WTC11 (cell line): ENCODE results near the gene VARS1. TPM values are rescaled to one million over a fixed set of nuclear protein-coding genes. Genes with fewer than 3 reads are reported as not detected.

Experiments used
- CREM ChIP-seq: sonication (generic); formaldehyde crosslinking; IDR thresholded peaks from 2 replicates; pipeline ENCODE4 v1.8.1; 2022; ENCODE audit warnings: mild to moderate bottlenecking, missing genetic modification reagents, moderate library complexity
- ESRRA ChIP-seq: sonication (generic); formaldehyde crosslinking; IDR thresholded peaks from 2 replicates; pipeline ENCODE4 v1.8.1; 2022; ENCODE audit warnings: mild to moderate bottlenecking, missing genetic modification reagents, borderline replicate concordance
- ETV6 ChIP-seq: sonication (generic); formaldehyde crosslinking; IDR thresholded peaks from 2 replicates; pipeline ENCODE4 v1.8.1; 2022; ENCODE audit warnings: mild to moderate bottlenecking, missing genetic modification reagents
- FOXJ3 ChIP-seq: sonication (generic); formaldehyde crosslinking; IDR thresholded peaks from 2 replicates; pipeline ENCODE4 v1.9.0; 2021; ENCODE audit warnings: missing genetic modification reagents, mild to moderate bottlenecking, borderline replicate concordance
- FOXP1 ChIP-seq: sonication (generic); formaldehyde crosslinking; IDR thresholded peaks from 2 replicates; pipeline ENCODE4 v1.8.0; 2022; ENCODE audit warnings: missing genetic modification reagents, mild to moderate bottlenecking, moderate library complexity, borderline replicate concordance
- GABPB1 ChIP-seq: sonication (generic); formaldehyde crosslinking; IDR thresholded peaks from 2 replicates; pipeline ENCODE4 v1.8.1; 2023; ENCODE audit warnings: mild to moderate bottlenecking, missing genetic modification reagents
- MYBL2 ChIP-seq: sonication (generic); formaldehyde crosslinking; IDR thresholded peaks from 2 replicates; pipeline ENCODE4 v1.8.1; 2023; ENCODE audit warnings: mild to moderate bottlenecking, moderate library complexity, missing genetic modification reagents
- NFATC4 ChIP-seq: fragments of 250-450 bp; sonication (Bioruptor Pico); IDR thresholded peaks from 2 replicates; pipeline ENCODE4 v1.9.0; 2021; ENCODE audit warnings: mild to moderate bottlenecking
- NFE2L1 ChIP-seq: sonication (generic); formaldehyde crosslinking; IDR thresholded peaks from 2 replicates; pipeline ENCODE4 v1.8.1; 2023; ENCODE audit warnings: missing genetic modification reagents
- ZBTB21 ChIP-seq: sonication (generic); formaldehyde crosslinking; IDR thresholded peaks from 2 replicates; pipeline ENCODE4 v1.8.1; 2023; ENCODE audit warnings: mild to moderate bottlenecking, missing genetic modification reagents, borderline replicate concordance
- ZNF138 ChIP-seq: sonication (generic); formaldehyde crosslinking; conservative IDR thresholded peaks from 2 replicates; pipeline ENCODE4 v1.8.1; 2022; ENCODE audit warnings: mild to moderate bottlenecking, moderate library complexity, missing genetic modification reagents
- ZNF263 ChIP-seq: sonication (generic); formaldehyde crosslinking; IDR thresholded peaks from 2 replicates; pipeline ENCODE4 v1.8.1; 2022; ENCODE audit warnings: low read depth, mild to moderate bottlenecking, moderate library complexity, missing genetic modification reagents
- total RNA-seq: library from RNA; stranded (reverse); gene quantifications from 3 replicates; pipeline ENCODE4 v1.2.3, GENCODE V29; 2021
- TF ChIP-seq, protein P1 (sequence below): sonication (generic); formaldehyde crosslinking; IDR thresholded peaks from 2 replicates; pipeline ENCODE4 v1.8.0; 2022; ENCODE audit warnings: missing genetic modification reagents
- TF ChIP-seq, protein P2 (sequence below): sonication (generic); formaldehyde crosslinking; IDR thresholded peaks from 2 replicates; pipeline ENCODE4 v1.8.1; 2023; ENCODE audit warnings: mild to moderate bottlenecking, missing genetic modification reagents, moderate library complexity
- TF ChIP-seq, protein P3 (sequence below): sonication (generic); formaldehyde crosslinking; IDR thresholded peaks from 2 replicates; pipeline ENCODE4 v1.8.1; 2022; ENCODE audit warnings: mild to moderate bottlenecking, moderate library complexity, missing genetic modification reagents
- TF ChIP-seq, protein P4 (sequence below): fragments of 250-450 bp; sonication (Bioruptor Pico); IDR thresholded peaks from 2 replicates; pipeline ENCODE4 v1.9.0; 2021; ENCODE audit warnings: moderate library complexity, mild to moderate bottlenecking, inconsistent platforms, borderline replicate concordance
- TF ChIP-seq, protein P5 (sequence below): sonication (generic); formaldehyde crosslinking; IDR thresholded peaks from 2 replicates; pipeline ENCODE4 v1.8.0; 2023; ENCODE audit warnings: missing genetic modification reagents
- TF ChIP-seq, protein P6 (sequence below): sonication (generic); formaldehyde crosslinking; IDR thresholded peaks from 2 replicates; pipeline ENCODE4 v1.8.0; 2022; ENCODE audit warnings: mild to moderate bottlenecking, missing genetic modification reagents
- TF ChIP-seq, protein P7 (sequence below): sonication (generic); formaldehyde crosslinking; IDR thresholded peaks from 2 replicates; pipeline ENCODE4 v1.8.0; 2023; ENCODE audit warnings: missing genetic modification reagents, mild to moderate bottlenecking, borderline replicate concordance
- TF ChIP-seq, protein P8 (sequence below): sonication (generic); formaldehyde crosslinking; IDR thresholded peaks from 2 replicates; pipeline ENCODE4 v1.8.0; 2022; ENCODE audit warnings: mild to moderate bottlenecking, missing genetic modification reagents
- TF ChIP-seq, protein P9 (sequence below): sonication (generic); formaldehyde crosslinking; IDR thresholded peaks from 2 replicates; pipeline ENCODE4 v1.8.1; 2023; ENCODE audit warnings: mild to moderate bottlenecking, moderate library complexity, missing genetic modification reagents

The VARS1 gene
- total RNA-seq, 1 experiment from 2014 or later = 177 TPM

DNA sequence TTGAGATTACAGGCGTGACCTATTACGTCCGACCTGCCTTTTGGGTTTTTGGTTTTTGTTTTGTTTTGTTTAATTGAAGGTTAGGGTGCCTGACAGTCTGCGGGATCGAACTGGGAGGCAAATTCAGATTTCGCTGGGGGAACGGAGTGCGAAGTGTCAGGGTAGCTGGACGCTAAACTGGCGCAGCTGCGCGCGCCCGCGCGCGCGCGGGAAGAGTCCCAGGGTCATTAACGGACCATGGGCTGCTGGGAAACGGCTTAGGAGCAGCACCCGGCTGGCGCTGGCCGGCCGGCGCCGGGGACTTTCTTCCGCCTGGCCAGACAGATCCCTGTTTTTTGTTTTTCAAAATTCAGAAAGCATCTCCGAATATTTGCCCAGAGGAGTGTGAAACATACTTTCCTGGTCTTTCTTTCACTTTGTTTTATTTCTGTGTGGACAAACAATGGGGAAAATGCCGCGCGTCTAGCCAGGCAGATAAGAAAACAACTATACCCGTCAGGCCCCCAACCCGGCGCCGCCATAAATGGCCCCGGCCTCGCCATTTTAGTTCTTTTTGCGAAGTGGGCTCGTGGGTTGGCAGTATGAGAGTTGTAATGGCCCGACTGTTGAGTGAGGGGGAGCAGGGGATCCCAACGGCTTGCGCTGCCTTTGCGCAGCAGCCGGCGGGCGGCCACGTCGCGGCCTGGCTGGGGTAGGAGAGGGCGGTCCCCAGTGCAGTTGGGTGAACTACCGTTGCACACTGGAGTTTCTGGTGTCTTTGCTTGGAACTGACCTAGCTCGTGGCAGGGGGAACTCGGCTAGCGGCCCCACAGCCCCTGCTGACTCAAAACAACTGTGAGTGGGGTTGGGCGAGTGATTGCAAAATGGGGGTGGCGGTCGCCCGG is 39.1 kb upstream of the VARS1 start (continued):
- TF ChIP-seq, protein P1, sequence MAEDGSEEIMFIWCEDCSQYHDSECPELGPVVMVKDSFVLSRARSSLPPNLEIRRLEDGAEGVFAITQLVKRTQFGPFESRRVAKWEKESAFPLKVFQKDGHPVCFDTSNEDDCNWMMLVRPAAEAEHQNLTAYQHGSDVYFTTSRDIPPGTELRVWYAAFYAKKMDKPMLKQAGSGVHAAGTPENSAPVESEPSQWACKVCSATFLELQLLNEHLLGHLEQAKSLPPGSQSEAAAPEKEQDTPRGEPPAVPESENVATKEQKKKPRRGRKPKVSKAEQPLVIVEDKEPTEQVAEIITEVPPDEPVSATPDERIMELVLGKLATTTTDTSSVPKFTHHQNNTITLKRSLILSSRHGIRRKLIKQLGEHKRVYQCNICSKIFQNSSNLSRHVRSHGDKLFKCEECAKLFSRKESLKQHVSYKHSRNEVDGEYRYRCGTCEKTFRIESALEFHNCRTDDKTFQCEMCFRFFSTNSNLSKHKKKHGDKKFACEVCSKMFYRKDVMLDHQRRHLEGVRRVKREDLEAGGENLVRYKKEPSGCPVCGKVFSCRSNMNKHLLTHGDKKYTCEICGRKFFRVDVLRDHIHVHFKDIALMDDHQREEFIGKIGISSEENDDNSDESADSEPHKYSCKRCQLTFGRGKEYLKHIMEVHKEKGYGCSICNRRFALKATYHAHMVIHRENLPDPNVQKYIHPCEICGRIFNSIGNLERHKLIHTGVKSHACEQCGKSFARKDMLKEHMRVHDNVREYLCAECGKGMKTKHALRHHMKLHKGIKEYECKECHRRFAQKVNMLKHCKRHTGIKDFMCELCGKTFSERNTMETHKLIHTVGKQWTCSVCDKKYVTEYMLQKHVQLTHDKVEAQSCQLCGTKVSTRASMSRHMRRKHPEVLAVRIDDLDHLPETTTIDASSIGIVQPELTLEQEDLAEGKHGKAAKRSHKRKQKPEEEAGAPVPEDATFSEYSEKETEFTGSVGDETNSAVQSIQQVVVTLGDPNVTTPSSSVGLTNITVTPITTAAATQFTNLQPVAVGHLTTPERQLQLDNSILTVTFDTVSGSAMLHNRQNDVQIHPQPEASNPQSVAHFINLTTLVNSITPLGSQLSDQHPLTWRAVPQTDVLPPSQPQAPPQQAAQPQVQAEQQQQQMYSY (CRISPR knock-in tag) = no peak
- TF ChIP-seq GABPB1 (CRISPR knock-in tag) (peak; percentile 51; the same call in 1 of the 2 replicates), ESRRA (CRISPR knock-in tag) (no peak), NFE2L1 (no peak), ZNF138 (CRISPR knock-in tag) (no peak), ETV6 (CRISPR knock-in tag) (0 out of 2 replicates have a peak, but pooled peaks have one; percentile 8), NFATC4 (CRISPR knock-in tag) (peak; percentile 16; the same call in 1 of the 2 replicates), CREM (CRISPR knock-in tag) (peak; percentile 58; the same call in 1 of the 2 replicates), ZBTB21 (CRISPR knock-in tag) (no peak), FOXP1 (CRISPR knock-in tag) (peak; percentile 92), MYBL2 (CRISPR knock-in tag) (no peak), ZNF263 (CRISPR knock-in tag) (no peak), FOXJ3 (CRISPR knock-in tag) (no peak)
- TF ChIP-seq, protein P2, sequence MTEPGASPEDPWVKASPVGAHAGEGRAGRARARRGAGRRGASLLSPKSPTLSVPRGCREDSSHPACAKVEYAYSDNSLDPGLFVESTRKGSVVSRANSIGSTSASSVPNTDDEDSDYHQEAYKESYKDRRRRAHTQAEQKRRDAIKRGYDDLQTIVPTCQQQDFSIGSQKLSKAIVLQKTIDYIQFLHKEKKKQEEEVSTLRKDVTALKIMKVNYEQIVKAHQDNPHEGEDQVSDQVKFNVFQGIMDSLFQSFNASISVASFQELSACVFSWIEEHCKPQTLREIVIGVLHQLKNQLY (CRISPR knock-in tag) = no peak
- TF ChIP-seq, protein P3, sequence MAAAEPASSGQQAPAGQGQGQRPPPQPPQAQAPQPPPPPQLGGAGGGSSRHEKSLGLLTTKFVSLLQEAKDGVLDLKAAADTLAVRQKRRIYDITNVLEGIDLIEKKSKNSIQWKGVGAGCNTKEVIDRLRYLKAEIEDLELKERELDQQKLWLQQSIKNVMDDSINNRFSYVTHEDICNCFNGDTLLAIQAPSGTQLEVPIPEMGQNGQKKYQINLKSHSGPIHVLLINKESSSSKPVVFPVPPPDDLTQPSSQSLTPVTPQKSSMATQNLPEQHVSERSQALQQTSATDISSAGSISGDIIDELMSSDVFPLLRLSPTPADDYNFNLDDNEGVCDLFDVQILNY (CRISPR knock-in tag) = peak; percentile 58; the same call in 1 of the 2 replicates
- TF ChIP-seq, protein P4, sequence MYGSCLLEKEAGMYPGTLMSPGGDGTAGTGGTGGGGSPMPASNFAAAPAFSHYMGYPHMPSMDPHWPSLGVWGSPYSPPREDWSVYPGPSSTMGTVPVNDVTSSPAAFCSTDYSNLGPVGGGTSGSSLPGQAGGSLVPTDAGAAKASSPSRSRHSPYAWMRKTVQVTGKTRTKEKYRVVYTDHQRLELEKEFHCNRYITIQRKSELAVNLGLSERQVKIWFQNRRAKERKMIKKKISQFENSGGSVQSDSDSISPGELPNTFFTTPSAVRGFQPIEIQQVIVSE (CRISPR knock-in tag) = no peak
- TF ChIP-seq, protein P5, sequence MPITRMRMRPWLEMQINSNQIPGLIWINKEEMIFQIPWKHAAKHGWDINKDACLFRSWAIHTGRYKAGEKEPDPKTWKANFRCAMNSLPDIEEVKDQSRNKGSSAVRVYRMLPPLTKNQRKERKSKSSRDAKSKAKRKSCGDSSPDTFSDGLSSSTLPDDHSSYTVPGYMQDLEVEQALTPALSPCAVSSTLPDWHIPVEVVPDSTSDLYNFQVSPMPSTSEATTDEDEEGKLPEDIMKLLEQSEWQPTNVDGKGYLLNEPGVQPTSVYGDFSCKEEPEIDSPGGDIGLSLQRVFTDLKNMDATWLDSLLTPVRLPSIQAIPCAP (CRISPR knock-in tag) = no peak
- TF ChIP-seq, protein P6, sequence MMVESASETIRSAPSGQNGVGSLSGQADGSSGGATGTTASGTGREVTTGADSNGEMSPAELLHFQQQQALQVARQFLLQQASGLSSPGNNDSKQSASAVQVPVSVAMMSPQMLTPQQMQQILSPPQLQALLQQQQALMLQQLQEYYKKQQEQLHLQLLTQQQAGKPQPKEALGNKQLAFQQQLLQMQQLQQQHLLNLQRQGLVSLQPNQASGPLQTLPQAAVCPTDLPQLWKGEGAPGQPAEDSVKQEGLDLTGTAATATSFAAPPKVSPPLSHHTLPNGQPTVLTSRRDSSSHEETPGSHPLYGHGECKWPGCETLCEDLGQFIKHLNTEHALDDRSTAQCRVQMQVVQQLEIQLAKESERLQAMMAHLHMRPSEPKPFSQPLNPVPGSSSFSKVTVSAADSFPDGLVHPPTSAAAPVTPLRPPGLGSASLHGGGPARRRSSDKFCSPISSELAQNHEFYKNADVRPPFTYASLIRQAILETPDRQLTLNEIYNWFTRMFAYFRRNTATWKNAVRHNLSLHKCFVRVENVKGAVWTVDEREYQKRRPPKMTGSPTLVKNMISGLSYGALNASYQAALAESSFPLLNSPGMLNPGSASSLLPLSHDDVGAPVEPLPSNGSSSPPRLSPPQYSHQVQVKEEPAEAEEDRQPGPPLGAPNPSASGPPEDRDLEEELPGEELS (CRISPR knock-in tag) = 0 out of 2 replicates have a peak, but pooled peaks have one; percentile 47
- TF ChIP-seq, protein P7, sequence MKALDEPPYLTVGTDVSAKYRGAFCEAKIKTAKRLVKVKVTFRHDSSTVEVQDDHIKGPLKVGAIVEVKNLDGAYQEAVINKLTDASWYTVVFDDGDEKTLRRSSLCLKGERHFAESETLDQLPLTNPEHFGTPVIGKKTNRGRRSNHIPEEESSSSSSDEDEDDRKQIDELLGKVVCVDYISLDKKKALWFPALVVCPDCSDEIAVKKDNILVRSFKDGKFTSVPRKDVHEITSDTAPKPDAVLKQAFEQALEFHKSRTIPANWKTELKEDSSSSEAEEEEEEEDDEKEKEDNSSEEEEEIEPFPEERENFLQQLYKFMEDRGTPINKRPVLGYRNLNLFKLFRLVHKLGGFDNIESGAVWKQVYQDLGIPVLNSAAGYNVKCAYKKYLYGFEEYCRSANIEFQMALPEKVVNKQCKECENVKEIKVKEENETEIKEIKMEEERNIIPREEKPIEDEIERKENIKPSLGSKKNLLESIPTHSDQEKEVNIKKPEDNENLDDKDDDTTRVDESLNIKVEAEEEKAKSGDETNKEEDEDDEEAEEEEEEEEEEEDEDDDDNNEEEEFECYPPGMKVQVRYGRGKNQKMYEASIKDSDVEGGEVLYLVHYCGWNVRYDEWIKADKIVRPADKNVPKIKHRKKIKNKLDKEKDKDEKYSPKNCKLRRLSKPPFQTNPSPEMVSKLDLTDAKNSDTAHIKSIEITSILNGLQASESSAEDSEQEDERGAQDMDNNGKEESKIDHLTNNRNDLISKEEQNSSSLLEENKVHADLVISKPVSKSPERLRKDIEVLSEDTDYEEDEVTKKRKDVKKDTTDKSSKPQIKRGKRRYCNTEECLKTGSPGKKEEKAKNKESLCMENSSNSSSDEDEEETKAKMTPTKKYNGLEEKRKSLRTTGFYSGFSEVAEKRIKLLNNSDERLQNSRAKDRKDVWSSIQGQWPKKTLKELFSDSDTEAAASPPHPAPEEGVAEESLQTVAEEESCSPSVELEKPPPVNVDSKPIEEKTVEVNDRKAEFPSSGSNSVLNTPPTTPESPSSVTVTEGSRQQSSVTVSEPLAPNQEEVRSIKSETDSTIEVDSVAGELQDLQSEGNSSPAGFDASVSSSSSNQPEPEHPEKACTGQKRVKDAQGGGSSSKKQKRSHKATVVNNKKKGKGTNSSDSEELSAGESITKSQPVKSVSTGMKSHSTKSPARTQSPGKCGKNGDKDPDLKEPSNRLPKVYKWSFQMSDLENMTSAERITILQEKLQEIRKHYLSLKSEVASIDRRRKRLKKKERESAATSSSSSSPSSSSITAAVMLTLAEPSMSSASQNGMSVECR (CRISPR knock-in tag) = peak; percentile 81
- TF ChIP-seq, protein P8, sequence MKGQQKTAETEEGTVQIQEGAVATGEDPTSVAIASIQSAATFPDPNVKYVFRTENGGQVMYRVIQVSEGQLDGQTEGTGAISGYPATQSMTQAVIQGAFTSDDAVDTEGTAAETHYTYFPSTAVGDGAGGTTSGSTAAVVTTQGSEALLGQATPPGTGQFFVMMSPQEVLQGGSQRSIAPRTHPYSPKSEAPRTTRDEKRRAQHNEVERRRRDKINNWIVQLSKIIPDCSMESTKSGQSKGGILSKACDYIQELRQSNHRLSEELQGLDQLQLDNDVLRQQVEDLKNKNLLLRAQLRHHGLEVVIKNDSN (CRISPR knock-in tag) = no peak; the same call in 1 of the 2 replicates
- TF ChIP-seq, protein P9, sequence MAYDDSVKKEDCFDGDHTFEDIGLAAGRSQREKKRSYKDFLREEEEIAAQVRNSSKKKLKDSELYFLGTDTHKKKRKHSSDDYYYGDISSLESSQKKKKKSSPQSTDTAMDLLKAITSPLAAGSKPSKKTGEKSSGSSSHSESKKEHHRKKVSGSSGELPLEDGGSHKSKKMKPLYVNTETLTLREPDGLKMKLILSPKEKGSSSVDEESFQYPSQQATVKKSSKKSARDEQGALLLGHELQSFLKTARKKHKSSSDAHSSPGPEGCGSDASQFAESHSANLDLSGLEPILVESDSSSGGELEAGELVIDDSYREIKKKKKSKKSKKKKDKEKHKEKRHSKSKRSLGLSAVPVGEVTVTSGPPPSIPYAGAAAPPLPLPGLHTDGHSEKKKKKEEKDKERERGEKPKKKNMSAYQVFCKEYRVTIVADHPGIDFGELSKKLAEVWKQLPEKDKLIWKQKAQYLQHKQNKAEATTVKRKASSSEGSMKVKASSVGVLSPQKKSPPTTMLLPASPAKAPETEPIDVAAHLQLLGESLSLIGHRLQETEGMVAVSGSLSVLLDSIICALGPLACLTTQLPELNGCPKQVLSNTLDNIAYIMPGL (CRISPR knock-in tag) = peak; percentile 52; the same call in 1 of the 2 replicates
